Fibroblast of upper back skin (primary cell): Measurements from ENCODE around the gene RGPD3.
"Not testable (repeated sequence)": the region's sequence is repeated elsewhere in the genome, so short reads cannot be mapped to it uniquely, and the experiment has no call there.

Source experiments
- DNase-seq: peaks from one replicate; pipeline ENCODE4 v3.0.0-alpha.2; 2013

The RGPD3 gene

GRCh38 chr2:106468107-106468506, at the start of gene RGPD3:
TSS of gene RGPD3 (minus strand) at chr2:106468413. CDS start at chr2:106468288, 125 bp downstream.
- DNase-seq: not testable (repeated sequence)

- no peak for DNase-seq
Measured at GRCh38 chr2:106517329-106517728, 49.1 kb upstream of the RGPD3 start.

GRCh38 chr2:106516864-106517263, 48.7 kb upstream of the RGPD3 start:
- DNase-seq: no peak

GRCh38 chr2:106516436-106516835, 48.2 kb upstream of the RGPD3 start:
- DNase-seq: no peak

GRCh38 chr2:106514827-106515226, 46.6 kb upstream of the RGPD3 start:
- DNase-seq: peak; percentile 6

- not testable (repeated sequence) for DNase-seq
Measured at GRCh38 chr2:106513391-106513790, 45.2 kb upstream of the RGPD3 start.

- DNase-seq: not testable (repeated sequence)
Measured at GRCh38 chr2:106511934-106512333, 43.7 kb upstream of the RGPD3 start.

GRCh38 chr2:106511476-106511901, 43.3 kb upstream of the RGPD3 start:
- peak; percentile 87 for DNase-seq

- not testable (repeated sequence) for DNase-seq
Measured at GRCh38 chr2:106510791-106511190, 42.6 kb upstream of the RGPD3 start.

GRCh38 chr2:106509374-106509770, 41.2 kb upstream of the RGPD3 start:
- not testable (repeated sequence) for DNase-seq

GRCh38 chr2:106508660-106509373, 40.6 kb upstream of the RGPD3 start:
- not testable (repeated sequence) for DNase-seq

GRCh38 chr2:106506002-106506687, 37.9 kb upstream of the RGPD3 start:
- not testable (repeated sequence) for DNase-seq

GRCh38 chr2:106504787-106505186, 36.6 kb upstream of the RGPD3 start:
- not testable (repeated sequence) for DNase-seq

GRCh38 chr2:106504192-106504591, 36.0 kb upstream of the RGPD3 start:
- not testable (repeated sequence) for DNase-seq

GRCh38 chr2:106502351-106502750, 34.1 kb upstream of the RGPD3 start:
- DNase-seq: not testable (repeated sequence)

- DNase-seq: not testable (repeated sequence)
Measured at GRCh38 chr2:106500350-106500749, 32.1 kb upstream of the RGPD3 start.

- not testable (repeated sequence) for DNase-seq
Measured at GRCh38 chr2:106498549-106498948, 30.3 kb upstream of the RGPD3 start.

- DNase-seq: peak; percentile 18
Measured at GRCh38 chr2:106492913-106493312, 24.7 kb upstream of the RGPD3 start.

GRCh38 chr2:106492399-106492798, 24.2 kb upstream of the RGPD3 start:
- DNase-seq: not testable (repeated sequence)

GRCh38 chr2:106489701-106490100, 21.5 kb upstream of the RGPD3 start:
- not testable (repeated sequence) for DNase-seq

- DNase-seq: not testable (repeated sequence)
Measured at GRCh38 chr2:106487386-106488191, 19.4 kb upstream of the RGPD3 start.

GRCh38 chr2:106486551-106487385, 18.6 kb upstream of the RGPD3 start, which contains the start of gene CD8B2:
TSS of gene CD8B2 (plus strand) at chr2:106487364. CDS start at chr2:106487427, 63 bp downstream.
- not testable (repeated sequence) for DNase-seq
